COR-L47 (cell line): ENCODE measurements around the gene CAV3.

Source experiments
- DNase-seq: peaks from one replicate; lab custom pipeline; 2025; lab: John Stamatoyannopoulos, UW

Gene CAV3

GRCh38 chr3:8794247-8794646 lies 60.6 kb downstream of the CAV3 start:
- DNase-seq: no peak
